Measurements from ENCODE around the gene HDAC2.

The HDAC2 gene

GRCh38 chr6:113893866-113894265, 77.1 kb downstream of the HDAC2 start:
- DNase-seq (ENCODE audit: low read depth): no peak
- H3K4me3 ChIP-seq (ENCODE audit: low read length): no peak overlapping the region
- no peak for TF ChIP-seq CTCF (conservative IDR thresholded peaks at IDR 0.05; ENCODE audit: low read depth, low read length)

GRCh38 chr6:113893451-113893850, 77.5 kb downstream of the HDAC2 start:
- H3K4me3 ChIP-seq (ENCODE audit: low read length): no peak overlapping the region
- TF ChIP-seq CTCF (conservative IDR thresholded peaks at IDR 0.05; ENCODE audit: low read depth, low read length): no peak
- DNase-seq (ENCODE audit: low read depth): no peak

- TF ChIP-seq CTCF (conservative IDR thresholded peaks at IDR 0.05; ENCODE audit: low read depth, low read length): no peak
- DNase-seq (ENCODE audit: low read depth): no peak
- no peak overlapping the region for H3K4me3 ChIP-seq (ENCODE audit: low read length)
These were observed 81.9 kb downstream of the HDAC2 start for GRCh38 chr6:113888956-113889630.

- DNase-seq (ENCODE audit: low read depth): no peak
- TF ChIP-seq CTCF (conservative IDR thresholded peaks at IDR 0.05; ENCODE audit: low read depth, low read length): no peak
- no peak overlapping the region for H3K4me3 ChIP-seq (ENCODE audit: low read length)
These were observed 82.5 kb downstream of the HDAC2 start for GRCh38 chr6:113888493-113888892.

- no peak for DNase-seq (ENCODE audit: low read depth)
- H3K4me3 ChIP-seq (ENCODE audit: low read length): no peak overlapping the region
These were observed 84.4 kb downstream of the HDAC2 start for GRCh38 chr6:113886512-113886911.

GRCh38 chr6:113884011-113884410, 86.9 kb downstream of the HDAC2 start:
- no peak for DNase-seq (ENCODE audit: low read depth)
- no peak overlapping the region for H3K4me3 ChIP-seq (ENCODE audit: low read length)
- TF ChIP-seq CTCF (conservative IDR thresholded peaks at IDR 0.05; ENCODE audit: low read depth, low read length): no peak

More at GRCh38 chr6:113886512-113886911, 84.4 kb downstream of the HDAC2 start:
- TF ChIP-seq CTCF (conservative IDR thresholded peaks at IDR 0.05; ENCODE audit: low read depth, low read length): no peak
